SJCRH30 (cell line): ENCODE measurements around the gene PTRH2. TPM values are rescaled to one million over a fixed set of nuclear protein-coding genes. Genes with fewer than 3 reads are reported as not detected.
"Not testable (repeated sequence)": the region's sequence is repeated elsewhere in the genome, so short reads cannot be mapped to it uniquely, and the experiment has no call there.

Experiments
- DNase-seq, 2 experiments: peaks; one replicate each; pipeline ENCODE4 v3.0.0-alpha.2; 2015 to 2020
- H3K27ac ChIP-seq: fragments of 250-450 bp; sonication (Bioruptor Pico); 2 replicates; pipeline ENCODE4 v1.5.1; 2020; ENCODE audit warnings: mild to moderate bottlenecking, moderate library complexity
- H3K27me3 ChIP-seq: fragments of 250-450 bp; sonication (Bioruptor Pico); 2 replicates; pipeline ENCODE4 v1.5.1; 2020; ENCODE audit warnings: mild to moderate bottlenecking, moderate library complexity
- H3K36me3 ChIP-seq: fragments of 250-450 bp; sonication (Bioruptor Pico); 2 replicates; pipeline ENCODE4 v1.5.1; 2020; ENCODE audit warnings: mild to moderate bottlenecking, moderate library complexity
- H3K4me1 ChIP-seq: fragments of 250-450 bp; sonication (Bioruptor Pico); 2 replicates; pipeline ENCODE4 v1.5.1; 2020; ENCODE audit warnings: mild to moderate bottlenecking, moderate library complexity
- H3K4me3 ChIP-seq: fragments of 250-450 bp; sonication (Bioruptor Pico); 2 replicates; pipeline ENCODE4 v1.5.1; 2020; ENCODE audit warnings: mild to moderate bottlenecking, moderate library complexity
- H3K9me3 ChIP-seq: fragments of 250-450 bp; sonication (Bioruptor Pico); replicated peaks from 2 replicates; pipeline ENCODE4 v1.5.1; 2020; ENCODE audit warnings: mild to moderate bottlenecking, moderate library complexity
- total RNA-seq: library from RNA; depleted of rRNA; stranded (reverse); fragments of >200 nt; shearing (Covaris generic); gene quantifications from 2 replicates; pipeline ENCODE4 v1.2.3, GENCODE V29; 2014; rRNA removed

The PTRH2 gene
- total RNA-seq, 1 experiment from 2014 or later: 30.4 TPM

- H3K4me3 ChIP-seq: no peak overlapping the region
- no peaks in the 10 kb centered on the region for H3K4me1 ChIP-seq
- no peak for DNase-seq
- peaks cover 65% of the 10 kb centered on the region for H3K36me3 ChIP-seq
- no peak overlapping the region for H3K27ac ChIP-seq
- no peaks in the 10 kb centered on the region for H3K9me3 ChIP-seq
- H3K27me3 ChIP-seq: no peaks in the 10 kb centered on the region
These were observed 38.4 kb downstream of the PTRH2 start for GRCh38 chr17:59668816-59669215.

- Histone ChIP-seq H3K4me3 (no peak overlapping the region), H3K27ac (no peak overlapping the region), H3K27me3 (no peaks in the 10 kb centered on the region), H3K9me3 (no peaks in the 10 kb centered on the region), H3K4me1 (no peaks in the 10 kb centered on the region), H3K36me3 (peaks cover 82% of the 10 kb centered on the region)
- no peak for DNase-seq
These were observed 41.0 kb downstream of the PTRH2 start for GRCh38 chr17:59666235-59666634.

DNA sequence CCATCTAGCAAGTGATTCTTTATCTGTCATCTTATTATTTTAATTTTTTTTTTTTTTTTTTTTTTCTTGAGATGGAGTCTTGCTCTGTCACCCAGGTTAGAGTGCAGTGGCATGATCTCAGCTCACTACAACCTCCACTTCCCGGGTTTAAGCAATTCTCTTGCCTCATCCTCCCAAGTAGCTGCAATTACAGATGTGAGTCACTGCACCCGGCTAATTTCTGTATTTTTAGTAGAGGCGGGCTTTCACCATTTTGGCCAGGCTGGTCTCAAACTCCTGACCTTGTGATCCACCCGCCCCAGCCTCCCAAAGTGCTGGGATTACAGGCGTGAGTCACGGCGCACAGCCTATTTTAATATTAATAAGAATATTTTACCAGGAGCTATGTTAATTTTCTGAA lies 50.6 kb downstream of the PTRH2 start:
- H3K4me1 ChIP-seq, H3K9me3 ChIP-seq, DNase-seq, H3K27me3 ChIP-seq, H3K27ac ChIP-seq, H3K4me3 ChIP-seq: not testable (repeated sequence)
- H3K36me3 ChIP-seq: peaks cover 77% of the 10 kb centered on the region

DNA sequence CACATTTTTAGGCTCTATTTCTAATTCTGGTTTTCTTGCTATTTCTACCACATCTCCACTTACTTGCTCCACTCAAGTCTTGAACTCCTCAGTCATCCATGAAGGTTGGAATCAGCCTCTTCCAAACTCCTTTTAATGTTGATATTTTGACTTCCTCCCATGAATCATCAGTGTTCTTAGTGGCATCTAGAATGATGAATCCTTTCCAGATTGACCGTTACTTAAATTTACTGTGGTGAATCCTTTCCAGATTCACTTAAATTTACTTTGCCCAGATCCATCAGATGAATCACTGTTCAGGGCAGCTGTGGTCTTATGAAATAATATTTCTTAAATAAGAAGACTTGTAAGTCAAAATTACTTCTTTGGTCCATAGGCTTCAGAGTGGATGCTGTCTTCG lies 55.1 kb downstream of the PTRH2 start:
- Histone ChIP-seq H3K36me3 (peaks cover 82% of the 10 kb centered on the region), H3K27ac (no peak overlapping the region)
- no peak for DNase-seq

DNA sequence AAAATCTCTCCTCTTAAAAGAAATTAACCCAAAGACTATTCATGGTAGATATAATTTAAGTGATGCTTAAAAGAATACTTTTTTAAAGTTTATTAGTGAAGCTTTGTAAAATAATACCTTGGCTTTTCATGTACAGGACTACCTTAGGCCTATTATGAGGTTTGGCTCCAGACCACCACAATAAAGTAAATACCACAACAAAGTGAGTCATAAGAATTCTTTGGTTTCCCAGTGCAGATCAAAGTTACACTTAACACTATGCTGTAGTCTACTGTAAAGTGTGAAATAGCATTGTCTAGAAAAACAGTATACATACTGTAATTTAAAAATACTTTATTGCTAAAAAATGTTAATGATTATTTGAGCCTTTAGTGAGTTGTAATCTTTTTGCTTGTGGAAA lies 55.9 kb downstream of the PTRH2 start:
- no peaks in the 10 kb centered on the region for H3K9me3 ChIP-seq
- DNase-seq: no peak
- no peaks in the 10 kb centered on the region for H3K4me1 ChIP-seq
- no peaks in the 10 kb centered on the region for H3K27me3 ChIP-seq
- no peak overlapping the region for H3K27ac ChIP-seq
- no peak overlapping the region for H3K4me3 ChIP-seq
- peaks cover 79% of the 10 kb centered on the region for H3K36me3 ChIP-seq

More for the DNA sequence above, 55.1 kb downstream of the PTRH2 start:
- no peaks in the 10 kb centered on the region for H3K27me3 ChIP-seq
- H3K4me1 ChIP-seq: no peaks in the 10 kb centered on the region
- H3K4me3 ChIP-seq: no peak overlapping the region
- no peaks in the 10 kb centered on the region for H3K9me3 ChIP-seq

GRCh38 chr17:59650642-59651041 lies 56.6 kb downstream of the PTRH2 start:
- no peak overlapping the region for H3K4me3 ChIP-seq
- no peak overlapping the region for H3K27ac ChIP-seq
- no peaks in the 10 kb centered on the region for H3K27me3 ChIP-seq
- DNase-seq: no peak
- H3K9me3 ChIP-seq: no peaks in the 10 kb centered on the region
- peaks cover 78% of the 10 kb centered on the region for H3K36me3 ChIP-seq
- H3K4me1 ChIP-seq: no peaks in the 10 kb centered on the region

- no peak for DNase-seq
- peaks cover 77% of the 10 kb centered on the region for H3K36me3 ChIP-seq
These were observed 57.3 kb downstream of the PTRH2 start for GRCh38 chr17:59649886-59650285.

More at GRCh38 chr17:59649886-59650285, 57.3 kb downstream of the PTRH2 start:
- H3K4me1 ChIP-seq: no peaks in the 10 kb centered on the region
- H3K4me3 ChIP-seq: no peak overlapping the region
- no peaks in the 10 kb centered on the region for H3K27me3 ChIP-seq
- H3K9me3 ChIP-seq: no peaks in the 10 kb centered on the region
- H3K27ac ChIP-seq: no peak overlapping the region

Other genes with a start within 250 kb of the PTRH2 start
- 45.6 and 47.2 TPM in 2 replicates for gene DHX40, start 141.8 kb downstream of the PTRH2 start, total RNA-seq
- gene CLTC, start 87.5 kb downstream of the PTRH2 start, total RNA-seq: 209 and 219 TPM in 2 replicates
- gene VMP1, start 224 bp upstream of the PTRH2 start, total RNA-seq: 44.5 and 46.5 TPM in 2 replicates
- gene TUBD1, start 185.5 kb upstream of the PTRH2 start, total RNA-seq: 12.7 and 13.9 TPM in 2 replicates
- 16.0 and 22.6 TPM in 2 replicates for gene RPS6KB1, start 185.7 kb upstream of the PTRH2 start, total RNA-seq